AG04449 (cell line): ENCODE measurements around the gene ERC2.

Experiments
- CTCF ChIA-PET: fragments of 350-600 bp; formaldehyde crosslinking; extraction: SDS; loops from one replicate; lab custom pipeline; 2021; ENCODE audit warnings: antibody characterized with exemption; lab: Yijun Ruan, JAX
- POLR2A ChIA-PET: fragments of 400-600, 350-600 bp; formaldehyde crosslinking; extraction: SDS; loops from one replicate; lab custom pipeline; 2020; ENCODE audit warnings: antibody characterized with exemption, inconsistent platforms; lab: Yijun Ruan, JAX
- DNase-seq: peaks from one replicate; pipeline ENCODE4 v3.0.0-alpha.2; 2010; ENCODE audit warnings: low read depth, low spot score
- H3K4me3 ChIP-seq: 2 replicates; pipeline ENCODE4 v1.5.1; 2011; ENCODE audit warnings: low read depth, mild to moderate bottlenecking, control low read depth, low read length
- TF ChIP-seq, protein P1 (sequence below): IDR thresholded peaks from one replicate; pipeline ENCODE4 v1.5.1; 2011; ENCODE audit warnings: mild to moderate bottlenecking, moderate library complexity, low read length, control low read depth, inconsistent platforms; ENCODE audit not compliant: insufficient read depth; ENCODE audit errors: missing control alignments

The ERC2 gene

DNA sequence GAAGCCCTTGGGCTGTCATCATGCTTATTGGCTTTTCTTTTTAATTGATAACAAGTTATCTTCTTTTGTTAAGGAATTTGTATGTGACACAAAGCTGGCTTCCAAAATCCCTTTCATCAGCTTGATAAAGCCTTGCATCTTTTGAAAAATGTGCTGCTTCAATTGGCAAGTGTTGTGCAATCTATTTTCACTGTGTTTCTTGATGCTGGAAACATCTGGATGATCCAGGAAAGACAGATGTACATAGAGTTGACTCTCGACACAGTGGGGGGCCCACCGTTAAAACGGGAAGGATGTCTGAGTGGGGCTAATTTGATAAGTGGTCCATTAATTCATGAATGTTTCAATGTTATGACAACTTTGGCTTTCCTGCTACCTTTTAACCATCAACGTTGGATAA lies 822.8 kb downstream of the ERC2 start:
- DNase-seq = no peak
- no peak overlapping the region for H3K4me3 ChIP-seq
- POLR2A ChIA-PET = no interaction called here
- TF ChIP-seq, protein P1, sequence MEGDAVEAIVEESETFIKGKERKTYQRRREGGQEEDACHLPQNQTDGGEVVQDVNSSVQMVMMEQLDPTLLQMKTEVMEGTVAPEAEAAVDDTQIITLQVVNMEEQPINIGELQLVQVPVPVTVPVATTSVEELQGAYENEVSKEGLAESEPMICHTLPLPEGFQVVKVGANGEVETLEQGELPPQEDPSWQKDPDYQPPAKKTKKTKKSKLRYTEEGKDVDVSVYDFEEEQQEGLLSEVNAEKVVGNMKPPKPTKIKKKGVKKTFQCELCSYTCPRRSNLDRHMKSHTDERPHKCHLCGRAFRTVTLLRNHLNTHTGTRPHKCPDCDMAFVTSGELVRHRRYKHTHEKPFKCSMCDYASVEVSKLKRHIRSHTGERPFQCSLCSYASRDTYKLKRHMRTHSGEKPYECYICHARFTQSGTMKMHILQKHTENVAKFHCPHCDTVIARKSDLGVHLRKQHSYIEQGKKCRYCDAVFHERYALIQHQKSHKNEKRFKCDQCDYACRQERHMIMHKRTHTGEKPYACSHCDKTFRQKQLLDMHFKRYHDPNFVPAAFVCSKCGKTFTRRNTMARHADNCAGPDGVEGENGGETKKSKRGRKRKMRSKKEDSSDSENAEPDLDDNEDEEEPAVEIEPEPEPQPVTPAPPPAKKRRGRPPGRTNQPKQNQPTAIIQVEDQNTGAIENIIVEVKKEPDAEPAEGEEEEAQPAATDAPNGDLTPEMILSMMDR = no peak
- CTCF ChIA-PET = no interaction called here

DNA sequence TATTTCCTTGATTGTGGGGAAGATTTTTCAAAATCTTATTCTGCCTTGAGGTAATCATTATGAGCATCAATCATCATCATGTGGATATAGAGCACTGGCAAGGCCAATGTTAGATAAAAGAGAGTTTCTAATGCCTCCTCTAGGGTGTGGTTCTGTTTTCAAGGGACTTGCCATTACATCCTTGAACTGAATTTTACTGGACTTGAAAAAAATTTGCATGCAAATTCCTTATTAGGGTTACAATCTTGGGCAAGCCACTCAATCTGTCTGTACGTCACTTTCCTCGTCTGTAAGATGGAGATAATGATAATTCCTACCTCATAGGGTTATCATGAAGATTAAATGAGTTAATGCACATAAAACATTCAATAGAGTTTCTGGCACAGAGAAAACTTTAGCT lies 825.0 kb downstream of the ERC2 start:
- no peak for DNase-seq
- POLR2A ChIA-PET = no interaction called here

DNA sequence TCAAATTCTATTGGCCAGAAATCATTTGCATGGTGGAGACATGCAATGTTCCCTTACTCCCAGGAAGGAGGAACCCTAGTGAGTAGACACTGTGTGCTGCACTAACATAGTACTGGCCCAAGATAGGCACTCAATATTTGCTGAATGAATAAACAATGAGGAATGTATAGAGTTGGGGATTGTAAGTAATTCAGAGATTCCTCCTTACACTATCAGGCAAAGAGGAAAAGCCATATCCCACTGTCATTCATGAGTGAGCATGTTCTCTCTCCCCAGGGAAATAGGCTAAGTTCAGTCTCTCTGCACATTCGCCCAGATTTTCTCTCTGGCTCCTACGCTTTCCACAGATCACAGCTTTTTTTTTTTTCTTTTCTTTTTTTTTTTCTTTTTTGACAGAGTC lies 826.3 kb downstream of the ERC2 start:
- ChIA-PET POLR2A (no interaction called here), CTCF (no interaction called here)
- DNase-seq = no peak
- TF ChIP-seq, protein P1 = no peak
- H3K4me3 ChIP-seq = no peak overlapping the region

More for the DNA sequence above, 825.0 kb downstream of the ERC2 start:
- H3K4me3 ChIP-seq = no peak overlapping the region
- CTCF ChIA-PET = no interaction called here
- TF ChIP-seq, protein P1 = no peak

DNA sequence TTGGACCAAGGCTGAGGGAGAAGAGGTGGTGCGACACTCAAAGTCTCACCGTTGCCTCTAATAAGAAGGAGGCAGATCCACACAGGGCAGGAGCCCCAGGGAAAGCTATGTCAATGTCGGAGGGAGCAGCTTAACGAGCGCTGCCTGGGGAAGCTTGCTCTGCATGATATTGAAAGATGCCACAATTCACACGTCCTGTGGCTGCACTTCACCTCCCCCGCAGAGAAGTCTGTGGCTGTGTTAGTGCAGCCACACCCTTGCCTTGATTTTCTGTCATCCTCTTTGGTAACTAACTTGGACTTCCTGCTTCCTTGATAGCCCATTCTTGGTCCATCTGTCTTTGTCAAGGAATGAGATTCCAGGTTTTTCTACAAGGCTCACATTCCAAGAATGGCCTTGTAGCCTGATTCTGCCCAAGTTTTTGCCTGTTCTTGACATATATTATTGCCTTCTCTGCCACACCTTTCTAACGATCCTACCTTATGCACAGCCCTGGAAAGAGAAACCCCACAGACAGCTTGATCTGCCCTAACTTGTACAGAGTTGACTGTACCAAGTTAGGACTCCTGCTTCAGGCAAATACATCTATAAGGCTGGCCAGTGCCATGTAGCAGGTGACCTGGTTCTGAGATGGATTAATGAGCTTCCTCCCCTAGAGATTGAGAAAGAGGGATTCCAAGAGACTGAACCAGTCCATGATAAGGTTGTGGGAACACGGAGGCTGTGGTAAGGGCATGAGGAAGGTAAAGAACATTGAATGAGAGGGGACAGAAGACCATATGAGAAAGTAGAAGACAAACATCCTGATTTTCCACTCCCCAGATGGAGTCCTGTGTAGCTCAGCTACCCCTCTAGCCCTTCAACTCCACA lies 828.1 kb downstream of the ERC2 start:
- ChIA-PET POLR2A (no interaction called here), CTCF (interaction anchor here (1.0 kb wide), 1 partner anchor 91 kb away, joined by 3 read pairs; no protein-coding TSS in a partner anchor)
- no peak for DNase-seq
- TF ChIP-seq, protein P1 = no peak
- no peak overlapping the region for H3K4me3 ChIP-seq

DNA sequence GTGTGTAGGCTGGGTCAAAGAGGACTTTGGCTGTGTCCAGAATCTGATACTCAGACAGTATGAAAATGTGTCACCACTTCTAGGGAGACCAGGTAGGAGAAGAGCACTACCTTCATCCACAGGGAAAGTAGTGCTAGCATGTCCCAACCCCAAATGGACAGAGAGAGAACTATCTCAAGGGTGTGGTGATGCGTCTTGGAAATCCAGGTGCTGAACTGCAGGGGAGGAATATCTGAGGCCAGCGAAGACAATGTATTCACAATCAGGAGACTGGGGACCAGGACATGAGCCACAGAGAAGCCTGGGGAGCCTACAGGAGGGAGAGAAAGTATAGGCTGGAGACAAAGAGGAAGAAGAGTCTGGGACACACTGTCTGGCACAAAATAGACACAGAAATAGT lies 829.1 kb downstream of the ERC2 start:
- POLR2A ChIA-PET = no interaction called here
- TF ChIP-seq, protein P1 = no peak
- H3K4me3 ChIP-seq = no peak overlapping the region
- CTCF ChIA-PET = no interaction called here
- DNase-seq = no peak

DNA sequence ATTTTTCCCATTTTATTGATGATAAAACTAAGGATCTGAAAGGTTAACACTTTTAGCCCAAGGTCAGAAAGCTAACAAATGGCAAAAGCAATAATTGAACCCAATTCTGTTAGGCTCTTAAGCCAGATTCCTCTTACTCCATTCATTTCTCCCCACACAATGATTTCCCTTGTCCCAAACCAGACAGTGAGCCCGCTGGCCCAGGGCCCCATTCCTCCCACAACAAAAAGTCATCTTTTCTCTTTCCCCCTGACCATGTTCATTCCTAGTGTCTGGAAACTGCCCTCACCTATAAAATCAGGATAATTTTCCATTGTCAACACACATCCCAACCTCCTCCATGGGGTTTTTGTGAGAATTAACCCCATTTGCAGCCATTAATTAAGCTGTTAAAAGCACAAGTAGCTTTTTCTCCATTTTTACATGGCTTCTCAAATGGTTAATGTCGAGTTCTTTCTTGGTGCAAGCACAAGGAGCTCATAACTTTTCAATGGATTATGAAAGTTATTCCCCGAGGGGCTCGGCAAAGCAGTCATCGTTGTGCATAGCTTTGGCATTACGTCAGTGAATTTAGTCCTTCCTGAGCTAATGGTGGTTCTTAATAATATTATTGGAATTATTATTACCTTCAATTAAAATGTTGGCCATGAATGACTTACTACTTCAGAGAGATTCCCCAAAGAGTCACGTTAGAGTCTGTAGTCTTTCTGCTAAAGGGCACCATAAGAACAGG lies 830.2 kb downstream of the ERC2 start:
- POLR2A ChIA-PET = no interaction called here
- DNase-seq = no peak
- TF ChIP-seq, protein P1 = no peak
- H3K4me3 ChIP-seq = no peak overlapping the region
- CTCF ChIA-PET = no interaction called here
